ENCODE measurements around the gene CDH13.

CDH13 gene

GRCh38 chr16:83568345-83568744, 941.6 kb downstream of the CDH13 start:
- Histone ChIP-seq H3K36me3 (replicated peaks; ENCODE audit: insufficient read depth, low read length) (no peaks in the 10 kb centered on the region), H4K20me1 (ENCODE audit: insufficient read depth, low read length) (no peaks in the 10 kb centered on the region), H3K27me3 (replicated peaks; ENCODE audit: insufficient read depth, low read length) (no peaks in the 10 kb centered on the region), H3K4me1 (ENCODE audit: low read length) (no peaks in the 10 kb centered on the region), H3K27ac (ENCODE audit: low read length) (no peak overlapping the region), H3K4me3 (ENCODE audit: low read length) (no peak overlapping the region), H3K4me2 (ENCODE audit: low read depth, low read length) (no peak overlapping the region), H3K9ac (ENCODE audit: low read length) (no peak overlapping the region), H3K9me3 (replicated peaks; ENCODE audit: insufficient read depth, low read length) (no peaks in the 10 kb centered on the region), H3K9me2 (replicated peaks; ENCODE audit: insufficient read depth, low read length) (no peaks in the 10 kb centered on the region), H3K79me2 (ENCODE audit: low read length) (no peaks in the 10 kb centered on the region), H2AFZ (ENCODE audit: low read length) (no peak overlapping the region), H3F3A (ENCODE audit: insufficient read depth, low read length) (no peaks in the 10 kb centered on the region)
- no peak for TF ChIP-seq EZH2 (optimal IDR thresholded peaks at IDR 0.05; ENCODE audit: low read depth, low read length)
- no peak for TF ChIP-seq CTCF (IDR thresholded peaks at IDR 0.05; ENCODE audit: low read length)
- TF ChIP-seq EZH2phosphoT487 (IDR thresholded peaks at IDR 0.05; ENCODE audit: low read length): no peak
- no peak for DNase-seq

- Histone ChIP-seq H4K20me1 (ENCODE audit: insufficient read depth, low read length) (no peaks in the 10 kb centered on the region), H3F3A (ENCODE audit: insufficient read depth, low read length) (no peaks in the 10 kb centered on the region), H3K9me2 (replicated peaks; ENCODE audit: insufficient read depth, low read length) (no peaks in the 10 kb centered on the region), H3K4me3 (ENCODE audit: low read length) (no peak overlapping the region), H3K9ac (ENCODE audit: low read length) (no peak overlapping the region), H3K9me3 (replicated peaks; ENCODE audit: insufficient read depth, low read length) (no peaks in the 10 kb centered on the region), H3K36me3 (replicated peaks; ENCODE audit: insufficient read depth, low read length) (no peaks in the 10 kb centered on the region), H3K4me1 (ENCODE audit: low read length) (no peaks in the 10 kb centered on the region), H2AFZ (ENCODE audit: low read length) (no peak overlapping the region), H3K79me2 (ENCODE audit: low read length) (no peaks in the 10 kb centered on the region), H3K27ac (ENCODE audit: low read length) (no peak overlapping the region), H3K4me2 (ENCODE audit: low read depth, low read length) (no peak overlapping the region), H3K27me3 (replicated peaks; ENCODE audit: insufficient read depth, low read length) (no peaks in the 10 kb centered on the region)
- DNase-seq: no peak
- TF ChIP-seq EZH2phosphoT487 (IDR thresholded peaks at IDR 0.05; ENCODE audit: low read length) (no peak), EZH2 (optimal IDR thresholded peaks at IDR 0.05; ENCODE audit: low read depth, low read length) (no peak), CTCF (IDR thresholded peaks at IDR 0.05; ENCODE audit: low read length) (no peak)
These were observed 947.6 kb downstream of the CDH13 start for GRCh38 chr16:83574388-83574787.

GRCh38 chr16:83577078-83577745, 950.4 kb downstream of the CDH13 start:
- no peak for TF ChIP-seq EZH2phosphoT487 (IDR thresholded peaks at IDR 0.05; ENCODE audit: low read length)
- no peak for TF ChIP-seq EZH2 (optimal IDR thresholded peaks at IDR 0.05; ENCODE audit: low read depth, low read length)
- TF ChIP-seq CTCF (IDR thresholded peaks at IDR 0.05; ENCODE audit: low read length): no peak
- no peaks in the 10 kb centered on the region for H3K4me1 ChIP-seq (ENCODE audit: low read length)
- no peak overlapping the region for H3K4me3 ChIP-seq (ENCODE audit: low read length)
- no peaks in the 10 kb centered on the region for H3K79me2 ChIP-seq (ENCODE audit: low read length)
- no peak overlapping the region for H3K27ac ChIP-seq (ENCODE audit: low read length)
- H2AFZ ChIP-seq (ENCODE audit: low read length): no peak overlapping the region
- H3K27me3 ChIP-seq (replicated peaks; ENCODE audit: insufficient read depth, low read length): no peaks in the 10 kb centered on the region
- no peak overlapping the region for H3K4me2 ChIP-seq (ENCODE audit: low read depth, low read length)
- H3K36me3 ChIP-seq (replicated peaks; ENCODE audit: insufficient read depth, low read length): no peaks in the 10 kb centered on the region
- H3K9me2 ChIP-seq (replicated peaks; ENCODE audit: insufficient read depth, low read length): no peaks in the 10 kb centered on the region
- no peak overlapping the region for H3K9ac ChIP-seq (ENCODE audit: low read length)
- no peaks in the 10 kb centered on the region for H3F3A ChIP-seq (ENCODE audit: insufficient read depth, low read length)
- no peak for DNase-seq
- no peaks in the 10 kb centered on the region for H4K20me1 ChIP-seq (ENCODE audit: insufficient read depth, low read length)
- no peaks in the 10 kb centered on the region for H3K9me3 ChIP-seq (replicated peaks; ENCODE audit: insufficient read depth, low read length)
